Natural killer cell treated with Interleukin-12 subunit alpha and Interleukin-12 subunit beta and Interleukin-15 and Interleukin-18, amount 100 ng/mL, for 72 hours (primary cell): ENCODE data around the gene TTBK1. TPM values are rescaled to one million over a fixed set of nuclear protein-coding genes. Genes with fewer than 3 reads are reported as not detected.

Experiments
- ATAC-seq, 2 donors: fragments of 150-1000 bp; cut with Tn5 transposase in 1 of 2; sonication (Bioruptor Pico), chemical (Tn5 transposase) in 1 of 2; 2 replicates each; pipeline ENCODE4 v1.10.0; 2021
- DNase-seq: peaks from one replicate; pipeline ENCODE4 v3.0.0; 2022; ENCODE audit warnings: low spot score
- H3K27ac Mint-ChIP-seq, 2 donors: 1 replicate in 1 of 2; 2 replicates in 1 of 2; pipeline ENCODE4 v1.8.0; 2022; ENCODE audit warnings: mixed read lengths in 2 of 2, mild to moderate bottlenecking in 1 of 2, moderate library complexity in 1 of 2
- H3K27me3 Mint-ChIP-seq, 2 donors: 1 replicate in 1 of 2; 2 replicates in 1 of 2; pipeline ENCODE4 v1.8.0; 2022; ENCODE audit warnings: mixed read lengths in 2 of 2
- H3K36me3 Mint-ChIP-seq: one replicate; pipeline ENCODE4 v1.8.0; 2022; ENCODE audit warnings: mixed read lengths
- H3K4me1 Mint-ChIP-seq, 2 donors: 1 replicate in 1 of 2; 2 replicates in 1 of 2; pipeline ENCODE4 v1.8.0; 2022; ENCODE audit warnings: low read depth in 2 of 2, mixed read lengths in 2 of 2, mild to moderate bottlenecking in 1 of 2
- H3K4me3 Mint-ChIP-seq: one replicate; pipeline ENCODE4 v1.8.0; 2022; ENCODE audit warnings: mixed read lengths
- H3K9me3 Mint-ChIP-seq: 2 replicates; pipeline ENCODE4 v1.8.0; 2022; ENCODE audit warnings: mixed read lengths
- total RNA-seq, 2 donors: library from RNA; stranded (reverse); gene quantifications; one replicate each; pipeline ENCODE4 v1.2.3, GENCODE V29; 2022

TTBK1 gene
- total RNA-seq, 2 donors from 2014 or later: 0.75 to 0.81 TPM

DNA sequence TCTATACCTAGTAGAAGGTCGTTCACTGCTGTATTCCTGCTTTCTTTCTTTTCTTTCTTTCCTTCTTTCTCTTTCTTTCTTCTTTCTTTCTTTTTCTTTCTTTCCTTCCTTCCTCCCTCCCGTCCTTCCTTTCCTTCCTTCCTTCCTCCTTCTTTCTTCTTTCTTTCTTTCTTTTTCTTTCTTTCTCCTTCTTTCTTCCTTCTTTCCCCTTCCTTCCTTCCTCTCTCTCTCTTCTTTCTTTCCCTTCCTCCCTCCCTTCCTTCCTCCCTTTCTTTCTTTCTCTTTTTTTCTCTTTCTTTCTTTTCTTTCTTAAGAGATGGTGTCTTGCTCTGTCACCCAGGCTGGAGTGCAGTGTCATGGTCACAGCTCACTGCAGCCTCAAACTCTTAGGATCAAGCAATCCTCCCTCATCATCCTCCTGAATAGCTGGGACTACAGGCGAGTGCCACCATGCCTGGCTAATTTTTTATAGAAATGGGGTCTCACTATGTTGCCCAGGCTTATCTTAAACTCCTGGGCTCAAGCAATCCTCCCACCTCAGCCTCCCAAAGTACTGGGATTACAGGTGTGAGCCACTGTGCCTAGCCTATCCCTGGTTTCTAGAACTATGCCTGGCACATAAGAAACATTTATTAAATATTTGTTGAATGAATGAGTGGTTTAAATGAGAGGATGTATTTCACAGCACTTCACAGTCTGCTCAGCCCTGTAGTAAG is 11.4 kb upstream of the TTBK1 start:
- Mint-ChIP-seq H3K4me3 (peak overlapping the region; percentile 16), H3K9me3 (no peaks in the 10 kb centered on the region), H3K27ac (no peak overlapping the region), H3K36me3 (no peaks in the 10 kb centered on the region), H3K4me1 (peaks cover 8 to 11% of the 10 kb centered on the region in 2 donors), H3K27me3 (peaks cover 19 to 21% of the 10 kb centered on the region in 2 donors)
- DNase-seq (no peak), ATAC-seq (no peak)

DNA sequence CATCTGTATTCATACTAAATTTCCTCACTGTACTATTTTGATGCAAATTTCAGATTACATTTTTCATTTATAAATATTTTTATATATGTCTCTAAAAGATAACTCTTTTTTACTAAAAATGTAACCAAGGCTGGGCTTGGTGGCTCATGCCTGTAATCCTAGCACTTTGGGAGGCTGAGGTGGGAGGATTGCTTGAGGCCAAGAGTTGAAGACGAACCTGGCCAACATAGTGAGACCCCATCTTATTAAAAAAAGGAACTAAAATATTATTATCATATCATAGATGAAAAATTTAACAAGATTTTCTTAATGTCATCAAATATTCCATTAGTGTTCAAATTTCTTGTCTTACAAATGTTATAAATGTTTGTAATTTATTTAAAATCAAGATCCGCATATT is 7.4 kb upstream of the TTBK1 start:
- peaks cover 0 to 6% of the 10 kb centered on the region in 2 donors for H3K4me1 Mint-ChIP-seq
- no peaks in the 10 kb centered on the region for H3K9me3 Mint-ChIP-seq
- DNase-seq: no peak
- H3K27me3 Mint-ChIP-seq: peaks cover 38 to 40% of the 10 kb centered on the region in 2 donors
- no peak overlapping the region for H3K4me3 Mint-ChIP-seq
- ATAC-seq: no peak
- H3K36me3 Mint-ChIP-seq: no peaks in the 10 kb centered on the region
- H3K27ac Mint-ChIP-seq: no peak overlapping the region

DNA sequence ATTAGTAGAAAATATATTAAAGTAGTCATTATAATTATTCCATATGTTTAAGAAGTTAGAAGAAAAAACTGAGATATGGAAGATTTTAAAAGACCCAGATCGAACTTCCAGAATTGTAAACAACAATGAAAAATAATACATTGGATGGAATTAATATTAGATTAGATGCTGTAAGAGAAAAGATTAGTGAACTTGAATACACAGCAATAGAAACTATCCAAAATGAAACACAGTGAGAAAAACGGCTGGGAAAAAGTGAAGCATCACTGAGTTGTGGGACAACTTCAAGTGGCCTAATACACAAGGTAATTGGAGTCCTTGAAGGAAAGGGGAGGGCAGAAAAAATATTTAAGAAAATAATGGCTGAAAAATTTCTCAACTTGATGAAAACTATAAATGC is 4.2 kb upstream of the TTBK1 start:
- H3K27me3 Mint-ChIP-seq: peaks cover 26 to 36% of the 10 kb centered on the region in 2 donors
- H3K4me3 Mint-ChIP-seq: no peak overlapping the region
- H3K36me3 Mint-ChIP-seq: no peaks in the 10 kb centered on the region
- H3K27ac Mint-ChIP-seq: no peak overlapping the region
- no peaks in the 10 kb centered on the region for H3K9me3 Mint-ChIP-seq
- no peak for DNase-seq
- no peaks in the 10 kb centered on the region for H3K4me1 Mint-ChIP-seq
- no peak for ATAC-seq

DNA sequence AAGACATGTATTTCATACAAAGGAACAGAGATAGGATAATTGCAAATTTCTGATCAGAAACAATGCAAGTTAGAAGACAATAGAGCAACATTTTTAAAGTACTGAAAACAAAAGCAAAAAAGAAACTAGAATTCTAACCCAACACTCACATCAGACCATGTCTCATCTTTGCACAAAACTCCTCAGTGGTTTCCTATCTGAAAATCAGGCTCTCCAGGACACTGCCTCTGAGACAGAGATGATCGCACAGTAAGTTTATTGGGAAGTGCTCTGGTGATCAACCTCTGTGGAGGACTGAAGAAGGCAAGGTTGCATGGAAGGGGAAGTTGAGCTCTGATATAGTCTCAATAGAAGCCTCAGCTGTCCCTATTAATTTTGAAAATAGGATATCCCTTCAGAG is 2.3 kb upstream of the TTBK1 start:
- H3K36me3 Mint-ChIP-seq: no peaks in the 10 kb centered on the region
- H3K9me3 Mint-ChIP-seq: no peaks in the 10 kb centered on the region
- H3K27me3 Mint-ChIP-seq: peaks cover 24 to 34% of the 10 kb centered on the region in 2 donors
- H3K4me1 Mint-ChIP-seq: no peaks in the 10 kb centered on the region
- DNase-seq (no peak), ATAC-seq (no peak)
- no peak overlapping the region for H3K4me3 Mint-ChIP-seq
- no peak overlapping the region for H3K27ac Mint-ChIP-seq

DNA sequence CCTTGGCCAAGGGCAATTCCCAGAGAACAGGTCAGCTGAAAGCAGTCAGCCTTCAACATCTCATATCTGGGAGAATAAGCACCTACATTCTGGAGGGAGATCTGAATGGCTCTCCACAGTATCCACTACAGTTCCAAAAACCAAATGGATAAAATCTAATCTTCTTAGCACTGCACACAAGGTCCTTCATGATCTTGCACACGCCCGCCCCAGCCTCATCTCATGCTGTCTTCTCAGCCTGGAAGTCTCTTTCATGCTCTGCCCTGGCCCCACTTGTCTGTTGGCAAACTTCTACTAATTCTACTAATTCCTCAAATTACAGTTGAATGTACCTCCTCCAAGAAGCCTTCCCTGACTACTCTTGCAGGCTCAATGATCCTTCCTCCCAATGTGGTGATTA is 1.8 kb upstream of the TTBK1 start:
- no peaks in the 10 kb centered on the region for H3K36me3 Mint-ChIP-seq
- no peak overlapping the region for H3K4me3 Mint-ChIP-seq
- no peak for DNase-seq
- no peak overlapping the region for H3K27ac Mint-ChIP-seq
- H3K4me1 Mint-ChIP-seq: peaks cover 0 to 4% of the 10 kb centered on the region in 2 donors
- no peak for ATAC-seq
- peaks cover 19 to 35% of the 10 kb centered on the region in 2 donors for H3K27me3 Mint-ChIP-seq
- no peaks in the 10 kb centered on the region for H3K9me3 Mint-ChIP-seq

DNA sequence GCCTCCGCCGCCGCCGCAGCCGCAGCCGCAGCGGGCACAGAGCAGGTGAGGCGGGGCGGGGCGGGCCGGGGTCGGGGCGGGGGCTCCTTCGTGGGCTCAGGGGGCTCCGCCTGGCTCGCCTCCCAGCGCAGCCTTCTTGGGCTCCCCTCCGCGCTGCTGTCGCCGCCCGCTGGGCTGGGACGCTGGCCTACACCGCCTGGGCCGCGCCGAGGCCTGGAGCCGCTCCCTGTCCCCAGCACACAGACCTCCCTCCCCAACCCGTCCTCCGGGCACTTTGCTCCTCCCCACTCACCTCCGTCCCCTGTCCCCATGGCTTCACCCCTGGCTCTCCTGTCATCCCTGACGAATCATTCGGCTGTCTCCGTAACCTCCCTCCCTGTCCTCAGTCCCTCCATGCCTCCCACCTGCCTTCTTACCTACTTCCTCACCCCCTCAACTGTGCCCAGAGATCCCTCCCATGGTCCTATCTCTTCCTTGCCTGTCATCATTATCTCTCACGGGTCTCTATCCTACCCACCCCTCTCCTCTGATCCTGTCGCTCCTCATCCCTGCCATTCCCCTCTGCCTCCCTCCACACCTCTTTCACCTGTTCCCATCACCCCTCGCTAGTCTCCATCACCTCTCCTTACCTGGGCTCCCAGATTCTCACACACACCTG is 512 bp downstream of the TTBK1 start:
- no peaks in the 10 kb centered on the region for H3K9me3 Mint-ChIP-seq
- no peak for ATAC-seq
- peaks cover 10 to 29% of the 10 kb centered on the region in 2 donors for H3K27me3 Mint-ChIP-seq
- no peak overlapping the region for H3K4me3 Mint-ChIP-seq
- no peak for DNase-seq
- H3K27ac Mint-ChIP-seq: no peak overlapping the region
- peaks cover 10 to 15% of the 10 kb centered on the region in 2 donors for H3K4me1 Mint-ChIP-seq
- no peaks in the 10 kb centered on the region for H3K36me3 Mint-ChIP-seq

DNA sequence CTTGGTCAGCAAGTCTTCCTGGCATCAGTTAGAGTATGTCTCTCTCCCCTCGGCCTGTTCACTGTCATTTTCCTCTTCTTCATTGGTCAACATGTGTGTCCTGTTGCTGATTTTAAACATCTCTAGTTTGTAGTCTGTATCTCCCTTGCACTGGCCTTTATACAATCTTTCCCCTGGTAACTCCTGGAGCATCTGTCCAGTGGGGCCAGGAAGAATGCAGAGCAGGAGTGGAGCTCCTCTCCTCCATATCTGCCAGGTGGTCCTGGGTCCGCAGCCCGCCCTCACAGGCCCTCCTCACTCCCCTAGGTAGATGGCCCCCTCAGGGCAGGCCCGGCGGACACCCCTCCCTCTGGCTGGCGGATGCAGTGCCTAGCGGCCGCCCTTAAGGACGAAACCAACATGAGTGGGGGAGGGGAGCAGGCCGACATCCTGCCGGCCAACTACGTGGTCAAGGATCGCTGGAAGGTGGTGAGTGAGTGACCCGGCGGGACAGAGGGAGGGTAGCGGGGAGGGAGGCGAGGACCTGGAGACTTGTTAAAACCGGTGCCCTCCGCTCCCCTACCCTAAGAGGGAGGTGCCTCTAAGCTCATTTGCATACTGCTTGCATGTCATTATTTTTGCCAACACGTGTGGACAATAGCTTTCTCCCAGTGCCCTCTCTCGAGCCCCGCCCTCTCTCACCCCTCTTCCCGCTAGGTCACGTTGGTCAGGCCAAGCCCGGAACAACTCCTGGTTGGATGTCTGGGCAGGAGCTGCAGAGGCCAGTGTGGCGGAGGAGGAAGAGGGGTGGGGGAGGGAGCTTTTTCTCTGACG is 3.2 kb downstream of the TTBK1 start:
- Mint-ChIP-seq H3K36me3 (no peaks in the 10 kb centered on the region), H3K4me3 (peak overlapping the region; percentile 86), H3K27ac (peak overlapping the region in 1 of 2 donors; percentile 88), H3K27me3 (peaks cover 14 to 23% of the 10 kb centered on the region in 2 donors), H3K9me3 (no peaks in the 10 kb centered on the region), H3K4me1 (peaks cover 18 to 21% of the 10 kb centered on the region in 2 donors)
- ATAC-seq (peak; percentile 39 to 70), DNase-seq (no peak)

DNA sequence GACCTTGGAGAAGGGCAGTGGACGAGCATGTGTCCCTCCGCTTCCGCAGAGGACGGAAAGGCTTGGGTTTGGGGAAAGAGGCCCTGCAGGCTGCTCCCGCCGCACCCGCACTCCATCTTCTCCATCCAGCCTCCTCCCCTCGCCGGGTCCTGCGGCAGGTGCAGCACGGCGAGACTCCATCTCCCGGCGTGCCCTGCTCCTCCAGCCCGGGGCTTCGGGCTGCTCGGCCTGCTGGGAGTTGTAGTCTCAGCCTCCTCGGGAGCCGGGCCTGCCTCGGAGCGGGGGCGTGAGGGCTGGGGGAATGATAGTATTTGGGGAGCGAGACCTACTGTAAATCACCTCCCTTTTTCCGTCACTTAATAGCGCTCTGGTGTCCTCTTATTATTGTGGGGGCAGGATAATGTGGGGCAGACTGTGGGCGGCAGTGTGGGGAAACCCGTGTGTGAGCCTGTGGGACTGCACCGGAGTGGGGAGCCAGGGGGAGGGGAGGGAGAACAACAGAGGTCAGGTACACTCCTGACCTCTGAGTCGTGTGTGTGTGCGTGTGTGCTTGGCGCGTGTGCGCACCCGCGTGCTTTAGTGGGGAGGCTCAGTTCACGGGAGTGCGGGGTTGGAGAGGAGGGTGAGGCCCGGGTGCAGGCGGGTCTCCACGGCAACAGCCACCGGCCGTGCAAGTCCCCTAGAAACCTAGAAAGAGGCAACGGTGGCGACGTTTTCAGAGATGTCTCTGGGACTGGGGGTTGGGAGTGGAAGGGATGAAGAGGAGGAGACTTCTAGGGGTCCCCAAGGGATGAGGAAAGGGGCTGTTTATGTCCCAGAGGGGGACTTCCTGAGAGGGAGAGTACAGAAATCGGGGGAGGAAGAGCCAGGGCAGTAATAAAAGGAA is 4.1 kb downstream of the TTBK1 start:
- Mint-ChIP-seq H3K27me3 (peaks cover 22% of the 10 kb centered on the region in 2 donors), H3K9me3 (no peaks in the 10 kb centered on the region), H3K36me3 (no peaks in the 10 kb centered on the region), H3K4me3 (peak overlapping the region; percentile 86), H3K4me1 (peaks cover 21 to 26% of the 10 kb centered on the region in 2 donors), H3K27ac (peak overlapping the region; percentile 67 to 88)
- ATAC-seq: peak; percentile 95
- peak; percentile 81 for DNase-seq

DNA sequence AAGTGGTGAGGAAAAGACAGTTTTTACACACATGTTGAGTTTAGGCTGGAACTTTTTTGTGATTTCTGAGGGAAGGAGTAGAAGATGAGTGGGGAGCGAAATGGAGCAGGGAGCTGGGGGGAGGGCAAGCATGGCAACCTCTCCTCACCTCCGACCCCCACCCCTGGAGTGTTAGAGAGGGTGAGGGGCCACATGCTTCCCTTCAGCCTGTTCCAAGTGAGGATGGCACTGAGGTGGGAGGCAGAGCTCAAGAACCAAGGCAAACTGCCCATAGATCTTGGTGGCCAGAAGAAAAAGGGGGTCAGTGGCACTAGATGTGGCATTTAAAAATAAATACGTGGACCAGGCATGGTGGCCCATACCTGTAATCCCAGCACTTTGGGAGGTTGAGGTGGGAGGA is 4.8 kb downstream of the TTBK1 start:
- no peak for DNase-seq
- Mint-ChIP-seq H3K4me3 (peak overlapping the region; percentile 86), H3K4me1 (peaks cover 21 to 26% of the 10 kb centered on the region in 2 donors), H3K27me3 (peaks cover 27 to 29% of the 10 kb centered on the region in 2 donors), H3K9me3 (no peaks in the 10 kb centered on the region), H3K36me3 (no peaks in the 10 kb centered on the region), H3K27ac (peak overlapping the region; percentile 67 to 88)
- no peak for ATAC-seq

DNA sequence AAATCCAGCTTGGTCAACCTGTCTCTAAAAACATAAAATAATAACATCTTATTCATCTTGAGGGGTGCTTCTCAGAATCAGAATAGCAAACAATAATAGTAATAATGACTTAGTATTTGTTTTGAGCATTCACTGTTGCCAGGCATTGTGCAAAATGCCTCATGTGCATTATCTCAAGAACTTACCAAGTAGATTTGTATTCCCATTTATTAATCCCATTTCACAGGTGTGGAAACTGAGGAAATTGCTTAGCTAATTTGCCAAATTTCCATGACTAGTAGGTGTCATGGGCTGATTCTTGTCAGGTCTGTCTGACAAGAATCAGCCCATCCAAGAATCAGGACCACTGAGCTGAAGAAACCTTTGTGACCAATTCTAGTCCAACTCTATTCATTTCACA is 5.5 kb downstream of the TTBK1 start:
- Mint-ChIP-seq H3K36me3 (no peaks in the 10 kb centered on the region), H3K27me3 (peaks cover 28 to 31% of the 10 kb centered on the region in 2 donors), H3K4me1 (peaks cover 21 to 26% of the 10 kb centered on the region in 2 donors), H3K27ac (no peak overlapping the region), H3K4me3 (no peak overlapping the region), H3K9me3 (no peaks in the 10 kb centered on the region)
- DNase-seq: no peak
- no peak for ATAC-seq

DNA sequence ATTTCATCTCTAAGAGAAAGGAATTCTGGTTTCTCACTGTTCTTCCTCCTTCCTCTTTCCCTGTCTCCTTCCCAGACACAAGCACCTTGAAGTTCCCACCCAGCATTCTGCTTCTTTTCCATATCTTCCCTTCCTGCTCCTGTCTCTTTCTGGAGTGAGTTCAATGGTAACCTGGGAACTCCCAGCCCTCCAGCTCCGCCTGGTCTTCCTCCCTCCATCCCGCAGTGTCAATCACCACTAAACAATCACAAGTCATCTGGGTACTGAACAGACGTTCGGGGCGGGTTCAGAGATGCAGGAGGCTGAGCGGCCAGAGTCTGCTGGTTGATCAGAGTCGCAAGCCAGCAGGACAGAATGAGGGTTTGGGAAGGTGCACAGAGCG is 7.7 kb downstream of the TTBK1 start:
- H3K4me3 Mint-ChIP-seq: no peak overlapping the region
- peaks cover 30 to 31% of the 10 kb centered on the region in 2 donors for H3K27me3 Mint-ChIP-seq
- ATAC-seq (no peak), DNase-seq (no peak)
- no peak overlapping the region for H3K27ac Mint-ChIP-seq
- H3K9me3 Mint-ChIP-seq: no peaks in the 10 kb centered on the region
- H3K36me3 Mint-ChIP-seq: no peaks in the 10 kb centered on the region
- peaks cover 21 to 26% of the 10 kb centered on the region in 2 donors for H3K4me1 Mint-ChIP-seq

DNA sequence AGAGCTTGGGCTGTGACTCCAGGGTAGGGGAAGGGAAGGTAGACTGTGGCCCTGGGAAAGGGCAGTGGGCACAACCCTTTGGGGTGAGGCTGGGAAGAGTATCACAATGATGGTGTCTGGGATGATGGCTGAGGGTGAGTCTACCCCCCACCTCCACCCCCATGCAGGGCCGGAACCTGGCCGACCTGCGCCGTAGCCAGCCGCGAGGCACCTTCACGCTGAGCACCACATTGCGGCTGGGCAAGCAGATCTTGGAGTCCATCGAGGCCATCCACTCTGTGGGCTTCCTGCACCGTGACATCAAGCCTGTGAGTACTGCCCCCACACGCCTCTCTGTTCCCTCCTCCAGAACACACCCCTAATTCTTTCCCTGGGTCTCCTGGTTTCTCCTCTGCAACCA is 10.1 kb downstream of the TTBK1 start:
- DNase-seq (no peak), ATAC-seq (no peak)
- peaks cover 10 to 11% of the 10 kb centered on the region in 2 donors for H3K4me1 Mint-ChIP-seq
- peaks cover 25 to 26% of the 10 kb centered on the region in 2 donors for H3K27me3 Mint-ChIP-seq
- no peaks in the 10 kb centered on the region for H3K36me3 Mint-ChIP-seq
- no peak overlapping the region for H3K4me3 Mint-ChIP-seq
- H3K27ac Mint-ChIP-seq: no peak overlapping the region
- H3K9me3 Mint-ChIP-seq: no peaks in the 10 kb centered on the region

DNA sequence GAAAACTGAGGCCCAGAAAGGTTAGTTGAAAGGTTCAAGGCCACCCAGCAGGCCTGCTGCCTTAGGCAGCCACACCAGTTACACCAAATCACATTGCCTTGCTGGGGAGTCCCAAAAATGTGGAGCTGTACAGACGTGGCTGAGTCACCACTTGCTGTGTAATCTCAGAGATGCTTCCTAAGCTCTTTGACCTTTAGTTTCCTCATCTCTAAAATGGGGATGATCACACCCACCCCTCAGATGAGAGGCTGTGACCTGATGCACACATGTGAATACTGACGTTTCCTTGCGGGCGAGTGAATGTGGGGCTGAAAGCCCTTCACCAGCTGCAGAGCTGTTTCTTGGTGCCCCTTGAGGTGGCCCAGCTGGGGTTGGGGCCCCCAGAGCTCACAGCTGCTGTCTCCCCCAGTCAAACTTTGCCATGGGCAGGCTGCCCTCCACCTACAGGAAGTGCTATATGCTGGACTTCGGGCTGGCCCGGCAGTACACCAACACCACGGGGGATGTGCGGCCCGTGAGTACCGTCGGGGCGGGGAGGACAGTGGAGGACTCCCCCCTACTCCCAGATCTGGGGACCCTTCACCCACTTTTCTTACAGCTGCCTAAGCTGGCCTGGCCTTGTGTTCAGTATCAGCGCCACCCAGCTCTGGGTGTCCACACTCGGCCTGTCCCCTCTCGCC is 11.0 kb downstream of the TTBK1 start:
- Mint-ChIP-seq H3K4me1 (peaks cover 10 to 11% of the 10 kb centered on the region in 2 donors), H3K27me3 (peaks cover 25 to 26% of the 10 kb centered on the region in 2 donors), H3K9me3 (no peaks in the 10 kb centered on the region), H3K4me3 (no peak overlapping the region), H3K36me3 (no peaks in the 10 kb centered on the region), H3K27ac (no peak overlapping the region)
- ATAC-seq (peak in 1 of 2 donors; percentile 73), DNase-seq (no peak)
